Esophagus muscularis mucosa (tissue), 2 donors: Measurements from ENCODE around the gene UTS2B.

Source experiments
- POLR2A ChIP-seq: fragments of 450-650 bp; IDR thresholded peaks from one replicate; pipeline ENCODE4 v1.6.1; 2017; ENCODE audit warnings: antibody characterized with exemption, moderate library complexity, mild to moderate bottlenecking, low read depth
- POLR2AphosphoS5 ChIP-seq, 2 donors: sonication (generic); formaldehyde crosslinking; IDR thresholded peaks; one replicate each; pipeline ENCODE4 v1.6.1; 2017; ENCODE audit warnings: antibody characterized with exemption in 2 of 2

- TF ChIP-seq POLR2AphosphoS5 (IDR thresholded peaks at IDR 0.05) (no peak), POLR2A (no peak)
Measured at GRCh38 chr3:191237047-191237882, 93.1 kb downstream of the UTS2B start.
